GM19328 (cell line): ENCODE results near the gene NUFIP1.
"Not testable (repeated sequence)": the region's sequence is repeated elsewhere in the genome, so short reads cannot be mapped to it uniquely, and the experiment has no call there.

ENCODE experiments used
- ATAC-seq: cut with Tn5 transposase; IDR thresholded peaks from one replicate; pipeline ENCODE4 v1.9.1; 2021; ENCODE audit warnings: mild to moderate bottlenecking, moderate library complexity; ENCODE audit not compliant: unreplicated experiment

NUFIP1 gene

DNA sequence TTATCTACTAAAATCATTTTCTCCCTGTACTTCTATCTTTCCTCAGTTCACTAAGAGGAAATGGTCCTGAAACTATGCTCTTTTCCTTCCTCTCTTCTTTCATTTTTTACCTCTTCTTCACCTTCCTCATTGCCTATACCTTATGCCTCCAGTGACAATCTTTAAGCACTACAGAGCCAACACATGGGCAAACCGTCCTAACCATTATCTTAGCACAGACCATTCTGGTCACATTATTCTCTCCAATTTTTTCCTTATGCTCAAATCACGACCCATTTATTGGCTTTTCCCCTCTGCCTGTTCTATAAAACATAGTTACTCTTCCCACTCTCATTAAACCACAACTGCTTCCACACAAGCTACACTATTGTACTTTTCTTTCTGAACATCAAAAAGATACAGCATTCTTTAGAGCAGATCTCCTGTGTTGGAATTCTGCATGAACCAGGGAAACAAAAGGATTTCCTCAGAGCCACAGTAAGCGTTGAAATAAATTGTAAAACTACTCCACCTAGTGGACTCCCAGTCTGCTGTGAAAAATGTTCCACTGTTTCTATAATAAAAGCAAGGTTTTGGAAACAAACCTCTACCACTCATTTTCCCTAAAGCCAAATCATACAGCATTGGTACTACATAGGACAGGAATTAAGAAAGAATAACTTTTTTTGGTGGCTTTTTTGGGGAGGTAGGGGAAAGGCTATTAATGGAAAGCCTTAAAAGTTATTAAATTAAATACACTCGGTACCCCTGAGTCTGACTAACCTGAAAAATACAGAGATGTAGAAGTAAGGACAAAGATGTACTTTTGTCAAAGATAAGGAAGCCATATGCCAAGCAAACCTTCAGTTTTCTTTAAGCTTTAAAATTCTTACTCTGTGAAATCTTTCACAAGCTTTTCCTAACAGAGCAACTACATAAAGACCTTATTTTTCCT, 19.5 kb downstream of the NUFIP1 start:
- ATAC-seq, result no peak

DNA sequence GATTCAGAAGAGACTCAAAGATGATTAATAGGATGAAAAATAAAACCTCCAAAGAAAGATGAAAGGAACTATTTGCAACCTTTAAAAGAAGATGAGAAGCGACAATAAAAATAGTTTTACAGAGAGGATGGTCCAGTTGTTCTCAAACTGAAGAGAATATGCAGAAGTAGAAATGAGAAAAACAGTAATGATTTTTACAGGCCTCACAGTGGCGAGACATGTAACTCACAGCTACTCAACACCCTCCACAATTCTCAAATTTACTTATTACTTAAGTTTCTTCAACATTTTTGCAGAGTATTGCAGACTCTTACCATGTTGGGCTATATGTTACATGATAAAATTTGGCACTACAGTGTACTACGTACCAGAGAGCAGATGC, 20.8 kb downstream of the NUFIP1 start:
- no peak for ATAC-seq

DNA sequence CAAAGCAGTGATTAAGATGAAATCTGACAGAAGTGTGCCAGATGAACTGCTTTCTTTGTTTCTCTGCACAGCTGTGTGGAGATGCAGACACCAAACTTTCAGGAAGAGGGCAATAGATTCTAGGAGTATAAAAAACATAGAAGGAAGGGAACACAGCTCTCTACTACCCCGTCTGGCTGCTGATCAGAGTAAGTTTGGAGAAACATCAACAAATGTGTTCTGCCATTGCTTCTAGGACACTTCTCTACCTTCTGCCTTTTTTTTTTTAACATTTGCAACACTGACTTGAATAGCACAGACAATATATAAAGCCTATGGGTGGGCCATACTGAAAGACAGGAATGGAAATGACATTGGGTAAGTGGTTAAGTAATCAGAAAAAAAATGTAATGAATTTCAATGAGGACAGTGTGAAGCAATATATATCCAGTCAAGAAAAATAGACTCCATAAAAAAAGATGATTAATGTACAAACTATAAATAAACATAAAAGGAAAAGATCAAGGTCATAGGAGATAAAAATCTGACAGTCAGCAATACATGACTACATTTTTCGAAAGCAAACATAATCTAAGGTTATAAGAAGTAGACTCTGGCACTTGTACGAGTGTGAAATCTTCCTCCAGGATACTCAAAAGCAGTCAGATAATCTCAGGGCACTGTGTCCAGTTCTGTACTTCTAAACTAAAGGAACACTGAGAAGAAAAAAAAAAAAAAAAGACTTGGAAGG, 21.4 kb downstream of the NUFIP1 start:
- ATAC-seq, result no peak

DNA sequence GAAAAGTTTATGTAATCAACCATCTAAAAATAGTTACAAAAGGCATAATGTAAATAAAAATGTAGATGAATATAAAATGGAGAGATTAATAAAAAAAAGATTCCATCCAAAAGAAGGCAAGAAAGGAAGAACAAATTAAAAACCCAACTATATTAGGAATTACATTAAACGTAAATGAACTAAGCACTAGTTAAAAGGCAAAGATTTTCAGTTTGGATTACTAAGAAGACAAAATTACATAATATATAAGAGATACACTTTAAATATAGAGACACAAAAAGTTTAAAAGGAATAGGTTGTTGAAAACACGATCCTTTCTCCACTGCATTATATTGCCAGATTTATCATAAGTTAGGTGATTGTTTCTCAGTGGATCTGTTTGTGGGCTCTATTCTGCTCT, 27.3 kb downstream of the NUFIP1 start:
- ATAC-seq, result no peak

DNA sequence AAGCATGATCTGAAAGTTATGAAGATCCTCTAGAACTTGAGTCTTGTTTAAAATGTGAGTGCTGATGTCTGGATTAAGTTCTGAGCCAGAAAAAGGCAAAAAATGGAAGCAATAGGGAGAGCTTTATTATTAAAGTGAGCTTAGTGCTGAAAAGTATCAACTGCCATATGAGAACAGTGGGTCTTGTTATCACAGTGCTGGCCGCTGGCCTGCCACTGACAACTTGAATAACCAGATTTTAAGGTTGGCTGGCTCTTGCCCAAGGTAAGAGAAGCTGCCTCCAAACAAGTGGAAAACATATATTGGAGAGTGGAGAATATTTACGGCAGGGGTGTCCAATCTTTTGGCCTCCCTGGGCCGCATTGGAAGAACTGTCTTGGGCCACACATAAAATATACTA, 33.9 kb downstream of the NUFIP1 start:
- ATAC-seq, result no peak

DNA sequence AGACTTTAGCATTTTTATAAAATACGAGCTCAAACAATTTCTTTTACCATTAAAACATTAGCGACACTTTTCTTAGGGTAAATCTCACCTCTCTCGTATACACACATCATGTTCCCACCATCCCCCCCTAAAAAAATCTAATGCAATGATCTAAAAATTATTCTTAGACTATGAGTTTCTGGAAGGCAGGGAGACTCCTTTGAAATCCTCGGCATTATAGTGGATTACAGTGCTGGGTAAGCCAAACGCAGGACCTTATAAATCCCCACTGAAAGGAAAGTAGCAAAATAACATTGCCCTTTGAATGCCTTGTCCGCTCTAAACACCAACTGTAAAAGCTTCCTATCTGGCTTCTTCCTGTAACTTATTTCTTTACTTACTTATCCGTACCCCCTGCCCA, 35.0 kb downstream of the NUFIP1 start:
- no peak for ATAC-seq

DNA sequence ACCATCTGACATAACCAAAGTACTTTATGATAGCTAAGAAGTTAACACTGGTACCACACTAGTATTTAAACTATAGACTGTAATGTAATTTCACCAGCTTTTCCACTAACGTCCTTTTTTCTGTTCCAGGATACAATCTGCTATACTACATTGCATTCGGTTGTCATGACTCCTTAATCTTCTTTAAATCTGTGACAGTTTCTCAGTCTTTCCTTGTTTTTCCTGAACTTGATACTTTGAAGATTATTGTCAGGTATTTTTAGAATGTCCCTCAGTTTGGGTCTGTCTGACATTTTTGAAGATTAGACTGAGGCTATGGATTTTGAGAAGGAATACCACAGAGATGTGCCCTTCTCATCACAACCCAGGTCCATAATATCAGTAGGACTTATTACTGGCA, 36.6 kb downstream of the NUFIP1 start:
- no peak for ATAC-seq

DNA sequence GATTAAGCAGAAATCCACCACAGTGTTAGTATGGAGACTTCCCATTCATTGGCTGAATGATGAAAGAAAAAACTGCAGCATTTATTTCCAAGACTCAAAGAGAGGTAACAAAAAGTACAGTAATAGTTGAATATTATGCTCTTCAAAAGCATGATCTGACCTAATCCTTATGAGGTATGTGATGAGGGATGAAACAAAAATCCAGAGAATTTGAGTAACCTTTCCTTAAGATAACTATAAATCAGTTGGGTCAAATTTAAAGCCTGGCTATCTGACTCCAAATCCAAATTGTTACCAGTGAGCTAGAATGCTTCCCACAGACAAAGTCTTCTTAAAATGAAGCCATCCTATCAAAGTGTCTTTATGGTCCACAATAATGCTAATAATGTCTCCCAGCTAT, 38.1 kb downstream of the NUFIP1 start:
- no peak for ATAC-seq

DNA sequence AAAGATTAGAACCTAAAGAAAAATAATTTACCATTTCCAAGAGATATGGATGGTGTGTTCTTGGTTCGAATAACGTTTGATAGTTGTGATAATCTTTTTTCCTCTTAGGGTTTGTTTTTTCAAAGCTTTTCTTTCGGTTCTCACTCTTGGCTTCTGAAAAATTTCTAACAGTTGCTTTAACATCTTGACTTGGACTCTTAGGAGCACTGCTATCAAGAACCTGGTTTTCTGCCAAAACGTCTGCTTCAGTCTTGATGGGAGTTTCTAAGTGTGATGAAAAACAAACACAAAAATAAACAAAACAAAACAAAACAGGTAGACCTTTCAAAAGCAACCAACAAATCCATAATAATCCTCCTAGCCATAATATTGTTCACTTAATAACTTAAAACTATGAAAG, 45.9 kb downstream of the NUFIP1 start:
- ATAC-seq, result not testable (repeated sequence)

DNA sequence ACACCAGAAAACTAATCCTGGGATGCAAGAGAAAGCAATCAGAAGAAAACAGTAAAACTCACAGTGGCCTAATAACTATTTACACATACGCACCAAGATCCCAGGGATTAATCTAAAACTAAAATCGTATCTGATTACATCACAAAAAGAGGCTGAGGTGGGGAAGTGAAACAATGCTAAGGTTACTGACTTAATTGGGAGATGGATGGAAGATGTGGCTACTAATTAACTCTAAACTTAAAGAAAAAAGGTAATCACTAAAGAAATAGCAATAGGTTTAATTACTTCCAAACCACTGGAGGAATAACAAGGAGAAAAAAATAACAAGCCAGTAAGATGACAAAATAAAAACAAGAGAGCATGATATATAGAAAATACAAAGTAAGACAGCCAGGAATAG, 50.4 kb downstream of the NUFIP1 start:
- ATAC-seq, result no peak

DNA sequence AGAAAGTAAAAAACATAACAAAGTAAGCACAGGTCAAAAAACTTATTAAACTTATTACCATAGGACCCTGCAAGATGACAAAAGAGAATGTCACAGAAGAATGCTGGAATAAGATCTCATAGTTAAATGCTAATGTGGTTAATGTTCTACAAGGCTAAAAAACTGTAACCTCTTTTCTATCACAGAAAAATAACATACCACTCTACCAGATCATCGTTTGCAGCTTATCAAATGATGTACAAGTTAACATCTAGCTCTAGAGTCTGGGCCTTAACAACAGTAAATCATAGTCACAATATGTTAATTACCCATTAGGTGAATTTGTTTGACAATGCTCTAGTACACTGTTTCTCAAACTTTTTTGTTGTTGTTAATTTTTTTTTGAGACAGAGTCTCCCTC, 53.0 kb downstream of the NUFIP1 start:
- no peak for ATAC-seq

DNA sequence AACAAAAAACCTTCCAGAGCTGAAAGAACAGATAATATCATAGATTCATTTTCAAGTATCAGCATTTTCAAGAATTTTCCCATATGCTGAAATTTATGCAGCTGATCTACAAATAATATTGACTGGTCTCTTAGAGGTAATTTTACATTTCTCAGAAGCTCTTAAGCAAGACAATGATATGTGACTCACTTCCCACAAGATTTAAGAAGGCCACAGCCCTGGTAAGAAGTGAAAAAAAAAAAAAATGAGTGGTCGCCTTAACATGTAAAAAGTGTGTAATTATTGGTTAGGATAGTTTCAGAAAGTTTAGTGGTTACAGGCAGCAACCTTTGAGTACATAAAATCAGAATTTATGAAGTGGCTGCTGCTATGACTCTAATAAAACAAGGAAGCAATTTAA, 54.5 kb downstream of the NUFIP1 start:
- no peak for ATAC-seq

DNA sequence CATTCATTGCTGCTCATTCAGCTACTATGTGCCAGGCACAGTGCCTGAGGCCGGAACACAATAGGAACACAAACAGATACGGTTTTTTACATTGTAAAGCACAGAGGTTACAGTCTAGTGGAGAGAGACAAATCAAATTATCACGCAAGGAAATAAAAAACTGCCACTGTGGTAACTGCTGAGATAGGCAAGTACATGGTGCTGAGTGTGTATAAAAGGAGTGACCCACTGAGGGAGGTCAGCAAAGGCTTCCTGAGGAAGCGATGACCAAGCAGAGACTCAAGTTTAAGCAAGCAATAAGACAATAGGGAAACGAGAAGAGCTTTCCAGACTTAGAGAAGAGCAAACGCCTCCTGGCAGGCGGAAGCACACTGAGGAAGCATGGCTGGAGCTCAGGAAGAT, 56.4 kb downstream of the NUFIP1 start:
- ATAC-seq, result no peak

DNA sequence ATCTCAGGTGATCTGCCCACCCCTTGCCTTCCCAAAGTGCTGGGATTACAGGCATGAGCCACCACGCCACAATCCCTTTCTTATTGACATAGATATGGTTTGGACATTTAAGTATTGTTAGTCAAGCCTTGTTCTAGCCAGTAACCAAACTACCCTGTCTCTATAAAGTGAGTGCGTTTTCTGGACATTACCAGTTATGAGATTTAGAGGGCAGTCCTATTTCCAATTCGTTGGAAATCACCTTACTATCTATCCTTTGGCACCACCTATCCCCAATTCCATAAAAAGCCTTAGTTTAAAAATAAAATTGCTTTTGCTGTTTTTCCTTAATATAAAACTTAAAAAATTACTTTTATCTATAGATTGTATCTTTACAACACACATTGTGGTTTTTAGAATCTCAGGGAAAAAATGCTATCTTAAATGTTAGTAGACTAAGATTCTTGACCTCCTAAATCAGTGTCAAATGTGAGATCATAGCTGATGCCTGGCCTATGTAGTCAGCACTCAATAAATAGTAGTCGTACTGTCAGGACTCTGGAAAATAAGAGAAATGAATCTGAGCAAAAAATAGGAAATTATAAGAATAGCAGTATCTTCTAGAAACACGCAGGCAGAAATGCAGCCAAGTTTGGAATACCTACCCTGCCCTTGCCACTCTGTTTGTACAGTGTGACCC, 57.0 kb downstream of the NUFIP1 start:
- ATAC-seq, result no peak

DNA sequence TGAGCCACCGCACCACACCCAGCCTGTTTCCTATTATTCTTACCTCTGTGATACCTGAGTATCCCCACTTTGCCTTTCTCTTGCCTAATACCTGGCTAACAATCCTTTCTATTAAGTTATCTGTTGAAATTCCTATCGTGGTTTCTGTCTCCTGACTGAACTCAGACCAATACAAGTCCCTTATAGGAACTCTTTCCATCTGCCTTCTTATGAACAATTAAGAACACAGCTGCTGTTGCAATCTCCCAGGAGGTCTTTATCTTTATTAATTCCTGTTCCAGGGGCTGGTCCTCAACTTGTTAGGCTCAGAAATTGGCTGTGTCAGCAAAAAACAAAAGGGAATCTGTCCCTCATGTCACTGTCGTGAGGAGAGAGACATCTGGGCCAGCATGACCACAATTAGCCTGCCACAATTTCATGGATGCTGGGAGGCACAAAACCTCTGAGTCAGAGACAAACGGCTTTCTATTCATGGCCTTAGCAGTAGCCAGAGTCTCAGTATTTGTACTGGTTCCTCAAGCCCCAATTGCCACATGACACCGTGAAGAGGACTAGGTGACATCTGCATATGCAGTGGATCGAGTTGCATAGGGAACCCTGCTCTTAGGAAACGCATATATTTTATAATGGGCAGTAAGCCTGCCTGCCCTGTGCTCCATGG, 58.2 kb downstream of the NUFIP1 start:
- ATAC-seq, result no peak

DNA sequence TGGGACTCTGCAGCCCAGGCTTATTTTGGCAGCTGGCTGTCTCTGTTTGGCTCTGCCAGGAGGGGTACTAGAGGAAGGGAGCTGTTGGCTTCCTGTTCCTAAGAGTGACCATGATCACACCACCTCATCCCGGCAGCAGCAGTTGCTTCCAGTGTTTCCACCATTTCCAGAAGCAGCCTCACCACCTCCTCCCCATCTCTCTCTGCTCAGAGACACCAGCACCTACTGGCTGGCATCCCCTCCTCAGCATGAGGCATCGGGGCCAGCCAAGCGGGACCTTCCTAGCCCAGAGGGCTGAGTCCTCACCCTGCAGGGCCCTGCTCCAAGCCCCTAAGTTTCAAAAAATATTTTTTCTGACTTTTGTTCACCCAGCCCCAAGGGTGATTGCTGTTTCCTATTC, 59.0 kb downstream of the NUFIP1 start:
- ATAC-seq, result no peak

DNA sequence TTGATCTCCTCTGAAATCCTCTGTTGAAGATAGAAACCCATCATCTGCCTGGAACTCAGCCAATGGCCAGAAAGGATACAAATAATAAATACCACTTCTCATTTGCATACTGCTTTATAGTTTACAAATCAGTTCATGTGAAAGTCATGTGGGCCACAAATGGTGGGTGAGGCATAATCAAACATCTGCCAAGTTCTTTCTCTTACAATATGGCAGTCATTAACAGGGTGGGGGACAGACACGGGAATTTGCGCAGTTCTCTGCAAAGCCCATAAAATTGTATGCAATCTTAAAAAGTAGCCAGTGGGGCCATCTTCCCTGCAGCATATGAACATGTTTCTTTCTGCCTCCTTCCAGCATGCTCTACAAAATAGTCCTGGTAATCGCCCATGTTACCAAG, 59.6 kb downstream of the NUFIP1 start:
- no peak for ATAC-seq

DNA sequence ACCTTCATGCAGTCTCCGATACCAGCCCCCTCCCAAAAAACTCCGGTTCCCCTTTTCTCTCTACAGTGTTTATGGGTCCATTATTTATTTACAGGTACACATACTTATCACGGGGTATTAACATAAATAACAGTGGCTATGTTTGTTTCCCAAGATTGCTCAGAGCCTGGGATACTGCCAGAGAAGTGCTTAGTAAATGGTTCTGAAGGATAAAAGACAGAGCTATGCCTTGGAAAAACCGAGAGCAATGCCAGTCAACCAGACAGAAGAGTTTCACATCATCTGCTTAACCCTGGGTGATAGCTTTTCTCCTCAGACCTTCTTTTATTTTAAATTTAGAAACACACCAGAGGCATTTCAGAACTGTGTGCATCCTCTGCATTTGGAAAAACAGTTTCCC, 61.3 kb downstream of the NUFIP1 start:
- ATAC-seq, result no peak

DNA sequence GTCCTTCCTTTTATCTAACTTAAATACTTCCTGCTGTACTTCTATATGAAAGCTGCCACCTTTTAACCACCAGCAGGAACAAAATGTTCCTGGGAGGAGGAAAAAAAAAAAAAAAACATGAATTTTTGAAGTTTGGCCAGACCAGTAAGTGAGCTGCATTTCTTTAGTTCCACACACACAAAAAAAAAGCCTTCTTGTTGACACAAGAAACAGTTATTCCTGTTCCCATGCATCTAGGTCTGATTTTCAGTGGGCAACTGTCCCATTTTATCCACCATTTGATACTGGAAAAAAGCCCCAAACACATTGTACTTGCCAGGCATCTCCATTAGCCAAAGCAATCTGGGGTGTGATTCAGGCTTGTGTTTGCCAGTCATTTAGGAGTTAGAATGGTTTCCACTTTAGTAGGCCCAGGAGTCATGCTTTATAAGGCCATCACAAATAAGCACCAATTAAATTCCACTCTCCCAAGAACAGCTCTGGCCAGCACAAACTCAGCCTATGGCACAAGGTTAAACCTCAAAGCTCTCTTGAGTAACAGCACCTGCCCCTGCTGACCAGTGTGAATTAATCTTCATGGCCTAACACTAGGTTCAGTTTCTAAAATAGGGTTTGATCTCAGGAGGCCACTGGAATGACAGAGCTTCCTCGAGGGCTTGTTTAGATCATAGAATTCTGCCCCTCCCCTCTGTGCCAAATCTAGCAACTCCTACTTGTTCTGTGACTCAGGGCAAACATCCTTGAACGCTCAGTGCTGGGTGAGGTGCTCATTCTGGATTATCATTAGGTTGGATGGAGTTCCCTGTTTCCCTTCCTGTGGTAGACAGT, 67.1 kb downstream of the NUFIP1 start:
- no peak for ATAC-seq

DNA sequence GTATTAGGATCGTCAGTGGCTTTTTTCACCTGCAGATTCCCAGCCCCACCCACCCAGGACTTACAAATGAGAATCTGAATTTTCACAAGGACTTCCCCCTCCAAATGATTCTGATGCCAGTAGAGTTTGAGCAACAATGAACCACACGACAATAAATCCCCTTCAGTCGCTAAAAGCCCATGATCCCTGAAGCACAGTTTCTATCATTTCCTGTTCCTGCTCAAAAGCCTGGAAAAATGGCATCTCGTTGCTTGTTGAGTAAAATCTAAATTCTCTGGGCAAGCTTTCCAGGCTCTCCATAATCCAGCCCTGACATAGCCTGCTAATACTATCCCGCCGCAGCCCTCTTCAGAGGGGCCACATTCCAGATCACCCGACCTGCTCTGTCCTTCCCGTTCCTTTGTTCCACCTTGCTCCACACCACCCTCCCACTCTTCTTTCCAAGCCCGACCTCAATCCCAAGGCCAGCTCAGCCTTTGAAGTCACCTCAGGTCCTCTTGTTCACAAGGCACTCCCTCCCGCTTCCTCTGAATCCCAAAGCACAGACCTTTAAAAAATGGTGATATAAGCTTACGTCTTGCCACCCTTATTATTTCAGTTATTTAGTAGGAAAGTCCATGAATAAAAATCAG, 67.9 kb downstream of the NUFIP1 start:
- ATAC-seq, result no peak
